Activated B cell treated with CpG ODN at 0.5 μM for 24 hours (primary cell): ENCODE measurements around the gene VPS13C. TPM values are rescaled to one million over a fixed set of nuclear protein-coding genes. Genes with fewer than 3 reads are reported as not detected.

Experiments used
- ATAC-seq: fragments of 200-7000 bp; cut with Tn5 transposase; one replicate; pipeline ENCODE4 v1.10.0; 2021; ENCODE audit warnings: low read depth, mild to moderate bottlenecking, moderate library complexity
- CTCF ChIA-PET: fragments of 350-600 bp; sonication (Branson Sonifier 250); formaldehyde crosslinking; loops from one replicate; lab custom pipeline; 2021; ENCODE audit warnings: antibody characterized with exemption; lab: Charles Lee
- POLR2A ChIA-PET: fragments of 350-600 bp; sonication (Branson Sonifier 250); formaldehyde crosslinking; loops from one replicate; lab custom pipeline; 2021; ENCODE audit warnings: antibody characterized with exemption; lab: Charles Lee
- DNase-seq: peaks from one replicate; pipeline ENCODE4 v3.0.0; 2022
- H3K27ac Mint-ChIP-seq: one replicate; pipeline ENCODE4 v1.8.0; 2020; ENCODE audit warnings: mixed read lengths
- H3K27me3 Mint-ChIP-seq: one replicate; pipeline ENCODE4 v1.8.0; 2021; ENCODE audit warnings: mixed read lengths
- H3K36me3 Mint-ChIP-seq: one replicate; pipeline ENCODE4 v1.8.0; 2021; ENCODE audit warnings: low read depth, mixed read lengths
- H3K4me1 Mint-ChIP-seq: one replicate; pipeline ENCODE4 v1.8.0; 2021; ENCODE audit warnings: mixed read lengths
- H3K4me3 Mint-ChIP-seq: one replicate; pipeline ENCODE4 v1.8.0; 2020; ENCODE audit warnings: mild to moderate bottlenecking, mixed read lengths
- H3K9me3 Mint-ChIP-seq: one replicate; pipeline ENCODE4 v1.8.0; 2020; ENCODE audit warnings: mixed read lengths
- CTCF ChIP-seq: fragments of 200-600 bp; IDR thresholded peaks from one replicate; pipeline ENCODE4 v1.8.0; 2022; ENCODE audit warnings: antibody characterized with exemption, mild to moderate bottlenecking
- intact Hi-C: fragments of 100-400 bp; cut with micrococcal nuclease; formaldehyde crosslinking; loops from one replicate; pipeline ENCODE4 v1.15.1; 2024
- total RNA-seq: library from RNA; stranded (reverse); gene quantifications from 2 replicates; pipeline ENCODE4 v1.2.3, GENCODE V29; 2022

The VPS13C gene
- total RNA-seq, 1 donor from 2014 or later: 172 TPM

GRCh38 chr15:61890106-61890505 lies 170.1 kb downstream of the VPS13C start:
- no peak overlapping the region for H3K27ac Mint-ChIP-seq
- DNase-seq (no peak), ATAC-seq (no peak)
- POLR2A ChIA-PET: no interaction called here
- no peak for TF ChIP-seq CTCF
- CTCF ChIA-PET: no interaction called here
- H3K27me3 Mint-ChIP-seq: no peaks in the 10 kb centered on the region
- H3K9me3 Mint-ChIP-seq: peaks cover 10% of the 10 kb centered on the region
- H3K4me3 Mint-ChIP-seq: no peak overlapping the region
- H3K36me3 Mint-ChIP-seq: peaks cover 89% of the 10 kb centered on the region
- H3K4me1 Mint-ChIP-seq: no peaks in the 10 kb centered on the region
- intact Hi-C loops: no loop called here

- H3K27ac Mint-ChIP-seq: no peak overlapping the region
- no peak for TF ChIP-seq CTCF
- H3K9me3 Mint-ChIP-seq: peaks cover 10% of the 10 kb centered on the region
- ChIA-PET CTCF (no interaction called here), POLR2A (no interaction called here)
- no peaks in the 10 kb centered on the region for H3K4me1 Mint-ChIP-seq
- ATAC-seq: no peak
- intact Hi-C loops: no loop called here
- H3K36me3 Mint-ChIP-seq: peaks cover 86% of the 10 kb centered on the region
- H3K4me3 Mint-ChIP-seq: no peak overlapping the region
- no peaks in the 10 kb centered on the region for H3K27me3 Mint-ChIP-seq
- DNase-seq: no peak
Measured at GRCh38 chr15:61889706-61890105, 170.5 kb downstream of the VPS13C start.

- ChIA-PET POLR2A (interaction anchor here (0.7 kb wide), 1 partner anchor 177 kb away, joined by 3 read pairs; no protein-coding TSS in a partner anchor), CTCF (interaction anchor here (1.2 kb wide), 1 partner anchor 54 kb away, joined by 3 read pairs; no protein-coding TSS in a partner anchor)
- ATAC-seq: no peak
- TF ChIP-seq CTCF: no peak
- no peak overlapping the region for H3K27ac Mint-ChIP-seq
- no peaks in the 10 kb centered on the region for H3K27me3 Mint-ChIP-seq
- no peak overlapping the region for H3K4me3 Mint-ChIP-seq
- H3K4me1 Mint-ChIP-seq: no peaks in the 10 kb centered on the region
- H3K9me3 Mint-ChIP-seq: peaks cover 6% of the 10 kb centered on the region
- intact Hi-C loops: no loop called here
- DNase-seq: no peak
- H3K36me3 Mint-ChIP-seq: peaks cover 75% of the 10 kb centered on the region
Measured at GRCh38 chr15:61888074-61888780, 172.0 kb downstream of the VPS13C start.

GRCh38 chr15:61880084-61880483 lies 180.2 kb downstream of the VPS13C start:
- Mint-ChIP-seq H3K4me3 (no peak overlapping the region), H3K27me3 (no peaks in the 10 kb centered on the region), H3K27ac (no peak overlapping the region), H3K36me3 (peaks cover 68% of the 10 kb centered on the region), H3K9me3 (no peaks in the 10 kb centered on the region), H3K4me1 (no peaks in the 10 kb centered on the region)
- DNase-seq (no peak), ATAC-seq (no peak)
- intact Hi-C loops: no loop called here
- TF ChIP-seq CTCF: no peak
- CTCF ChIA-PET: no interaction called here
- POLR2A ChIA-PET: no interaction called here

- no peak for TF ChIP-seq CTCF
- Mint-ChIP-seq H3K4me1 (no peaks in the 10 kb centered on the region), H3K27ac (no peak overlapping the region), H3K4me3 (no peak overlapping the region), H3K36me3 (peaks cover 69% of the 10 kb centered on the region), H3K27me3 (no peaks in the 10 kb centered on the region), H3K9me3 (no peaks in the 10 kb centered on the region)
- CTCF ChIA-PET: no interaction called here
- DNase-seq: no peak
- intact Hi-C loops: no loop called here
- no peak for ATAC-seq
- POLR2A ChIA-PET: no interaction called here
Measured at GRCh38 chr15:61879219-61879618, 181.0 kb downstream of the VPS13C start.
